ENCODE results near the gene RAB3IL1.

RAB3IL1 gene

DNA sequence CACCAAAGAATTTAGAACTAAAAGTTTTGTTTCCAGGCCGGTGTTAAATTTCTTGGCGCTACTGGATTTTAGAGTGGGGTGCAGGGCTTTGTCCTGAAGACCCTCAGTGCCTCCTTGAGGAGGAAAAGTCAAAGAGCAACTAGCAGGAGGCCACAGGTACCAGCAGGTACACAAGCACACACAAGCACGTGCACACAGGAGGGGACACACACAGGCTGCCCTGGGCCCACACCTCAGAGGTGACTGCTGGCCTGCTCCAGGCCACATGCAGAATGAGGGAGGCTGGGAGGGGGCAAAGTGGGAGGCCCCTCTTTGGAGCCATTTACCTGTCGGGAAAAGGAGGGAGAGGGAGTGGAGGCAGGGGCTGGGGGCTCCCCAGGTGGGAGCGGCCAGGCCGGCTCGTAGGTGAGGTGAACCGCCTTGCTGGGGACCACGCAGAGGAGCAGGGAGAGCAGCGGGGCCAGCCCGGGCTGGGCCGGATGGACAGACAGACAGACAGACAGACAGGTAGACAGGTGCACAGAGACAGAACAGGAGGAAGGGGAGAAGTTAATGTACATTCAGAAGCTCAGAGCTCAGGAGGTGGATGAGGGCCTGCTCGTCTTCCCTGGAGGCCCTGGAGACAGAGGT lies 12.2 kb downstream of the RAB3IL1 start:
- DNase-seq (ENCODE audit: low spot score), result no peak

DNA sequence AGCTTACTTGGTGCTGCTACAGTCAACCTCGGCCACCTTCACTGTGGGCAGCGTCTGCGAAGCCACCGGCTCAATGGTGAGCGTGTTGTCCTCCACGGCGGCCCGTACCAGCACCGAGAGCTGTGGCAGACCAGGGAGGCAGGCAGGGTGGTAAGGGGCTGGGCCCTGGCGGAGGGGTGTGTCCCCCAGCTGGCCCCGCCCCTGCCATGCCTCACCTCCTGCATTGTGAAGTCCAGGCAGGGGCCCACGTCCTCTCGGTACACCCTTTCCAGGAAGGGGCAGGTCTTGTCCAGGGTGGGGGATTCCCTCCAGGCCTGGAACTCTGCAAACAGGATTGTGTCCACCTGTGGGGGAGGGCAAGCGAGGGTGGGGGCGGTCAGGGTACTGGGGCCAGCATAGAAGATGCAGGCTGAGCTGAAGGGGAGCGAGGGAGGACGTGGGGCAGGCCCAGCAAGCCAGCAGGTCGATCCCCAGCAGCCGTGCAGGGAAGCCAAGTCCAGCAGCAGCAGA lies 12.8 kb downstream of the RAB3IL1 start:
- no peak for DNase-seq (ENCODE audit: low spot score)

DNA sequence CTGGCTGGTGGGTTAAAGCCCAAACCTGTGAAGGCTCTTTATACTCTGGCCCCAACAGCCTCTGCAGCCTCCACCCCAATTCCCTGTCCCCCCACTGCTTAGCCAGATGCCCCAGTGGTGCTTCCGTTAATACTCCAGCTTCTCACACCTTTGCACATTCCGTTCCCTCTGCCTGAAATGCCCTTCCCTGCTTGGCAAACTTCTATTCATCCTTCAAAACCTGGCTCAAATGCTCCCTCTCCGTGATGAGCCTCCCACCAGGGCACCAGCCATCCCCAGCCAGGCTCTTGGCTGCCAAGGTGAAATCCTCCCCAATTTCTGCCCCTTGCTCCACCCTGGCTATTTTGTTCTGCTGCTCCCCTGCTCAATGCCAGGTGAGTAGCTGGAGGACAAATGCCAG lies 13.5 kb downstream of the RAB3IL1 start:
- DNase-seq (ENCODE audit: low spot score), result no peak

DNA sequence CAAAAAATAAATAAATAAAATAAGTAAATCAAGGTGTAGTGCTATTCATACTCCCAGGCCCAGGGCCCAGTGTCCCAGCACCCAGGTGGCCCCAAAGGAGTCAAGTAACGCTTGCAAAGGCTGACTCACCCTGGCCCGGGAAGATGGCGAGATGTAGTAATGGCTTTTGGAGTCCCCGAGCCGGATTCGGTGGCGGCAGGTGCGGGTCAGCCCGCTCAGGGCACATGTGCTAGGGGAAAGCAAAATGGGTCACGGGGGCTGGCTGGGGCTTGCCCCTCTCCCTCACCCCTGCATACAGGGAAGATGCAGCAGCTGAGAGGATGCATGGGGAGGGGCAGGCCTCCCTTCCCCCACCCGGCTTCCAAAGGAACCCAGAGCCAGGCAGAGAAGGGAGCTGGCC lies 15.1 kb downstream of the RAB3IL1 start:
- no peak for DNase-seq (ENCODE audit: low spot score)

DNA sequence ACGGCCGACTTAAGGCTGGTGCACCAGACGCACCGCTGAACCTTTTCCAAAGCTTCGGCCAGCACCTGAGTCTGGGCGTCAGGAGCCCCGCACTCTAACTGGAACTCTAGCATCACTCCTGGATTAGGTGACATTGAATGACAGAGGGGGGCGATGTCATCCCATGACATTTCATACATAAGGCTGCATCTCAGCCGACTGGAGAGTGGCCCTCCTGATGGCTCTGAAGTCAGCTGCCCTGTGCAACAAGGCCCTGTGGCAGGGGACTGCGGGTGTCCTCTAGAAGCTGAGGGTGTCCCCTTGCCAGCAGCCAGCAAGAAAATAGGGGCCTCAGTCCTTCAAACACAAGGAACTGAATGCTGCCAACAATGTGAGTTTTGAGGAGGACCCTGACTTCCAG lies 16.0 kb downstream of the RAB3IL1 start:
- no peak for DNase-seq (ENCODE audit: low spot score)

DNA sequence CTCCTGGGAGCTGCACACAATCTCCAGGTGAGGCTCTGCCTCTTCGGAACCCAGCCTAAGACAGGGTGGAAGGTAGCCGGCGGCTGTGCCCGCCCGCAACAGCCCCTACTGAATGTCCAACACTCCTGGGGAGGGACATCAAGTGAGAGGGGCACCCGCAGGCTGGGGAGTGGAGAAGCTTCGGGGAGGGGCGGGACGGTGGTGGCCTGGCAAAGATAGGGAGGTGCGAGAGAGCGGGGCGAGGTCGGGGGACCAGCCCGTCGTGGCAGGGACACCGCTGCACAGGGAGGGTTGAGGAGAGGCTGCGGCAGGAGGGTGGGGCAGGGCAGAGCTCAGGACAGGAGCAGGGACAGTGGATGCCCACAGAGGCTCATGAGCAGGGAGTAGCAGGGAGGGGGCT lies 17.1 kb downstream of the RAB3IL1 start:
- no peak for DNase-seq (ENCODE audit: low spot score)

DNA sequence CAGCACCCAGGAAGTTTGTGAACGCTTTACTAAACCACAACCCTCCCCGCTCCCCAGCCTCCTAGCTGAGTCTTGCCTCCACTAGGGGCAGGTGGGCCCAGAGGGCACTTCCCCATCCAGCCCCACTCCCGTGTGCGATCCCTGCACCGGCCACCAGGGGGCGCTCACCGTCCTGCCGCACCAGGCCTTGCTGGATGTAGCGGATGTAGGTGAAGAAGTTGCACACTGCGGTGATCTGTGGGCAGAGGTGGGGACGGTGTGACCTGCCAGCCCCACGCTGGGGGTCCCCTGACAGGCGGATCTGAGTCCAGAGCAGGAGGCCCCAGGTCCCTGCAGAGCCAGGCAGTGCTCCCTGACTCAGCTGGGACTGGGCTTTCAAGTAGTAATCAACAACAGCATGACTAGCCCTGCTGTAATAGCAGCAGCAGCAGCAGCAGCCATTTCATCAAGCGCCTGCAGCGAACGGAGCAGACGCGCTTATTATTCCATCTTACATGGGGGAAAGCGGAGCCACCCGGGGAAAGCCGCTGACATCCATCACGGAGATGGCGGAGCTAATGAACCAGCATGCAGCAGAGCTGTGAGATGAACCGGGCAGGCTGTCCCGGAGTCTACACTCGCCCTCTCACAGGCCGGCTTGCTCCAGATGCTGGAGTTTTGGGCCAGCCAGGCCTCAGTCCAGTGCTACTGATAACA lies 18.1 kb downstream of the RAB3IL1 start:
- peak; percentile 93 for DNase-seq (ENCODE audit: low spot score)

DNA sequence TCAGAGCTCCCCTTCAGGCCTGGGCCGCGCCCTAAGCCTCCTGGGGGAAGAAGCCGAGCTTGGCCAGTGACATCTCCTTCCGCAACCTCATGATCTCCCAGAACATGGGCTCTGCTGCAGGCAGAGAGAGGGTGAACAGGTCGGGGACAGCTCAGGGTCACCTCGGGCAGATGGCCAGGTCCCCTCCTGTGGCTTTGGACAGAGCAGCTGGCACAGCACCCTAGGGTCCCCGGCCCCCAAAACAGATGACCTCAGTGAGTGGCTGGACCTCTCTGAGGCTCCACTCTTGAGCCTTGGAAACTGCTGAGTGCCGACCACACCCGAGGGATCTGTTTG lies 19.2 kb downstream of the RAB3IL1 start:
- DNase-seq (ENCODE audit: low spot score), result no peak

DNA sequence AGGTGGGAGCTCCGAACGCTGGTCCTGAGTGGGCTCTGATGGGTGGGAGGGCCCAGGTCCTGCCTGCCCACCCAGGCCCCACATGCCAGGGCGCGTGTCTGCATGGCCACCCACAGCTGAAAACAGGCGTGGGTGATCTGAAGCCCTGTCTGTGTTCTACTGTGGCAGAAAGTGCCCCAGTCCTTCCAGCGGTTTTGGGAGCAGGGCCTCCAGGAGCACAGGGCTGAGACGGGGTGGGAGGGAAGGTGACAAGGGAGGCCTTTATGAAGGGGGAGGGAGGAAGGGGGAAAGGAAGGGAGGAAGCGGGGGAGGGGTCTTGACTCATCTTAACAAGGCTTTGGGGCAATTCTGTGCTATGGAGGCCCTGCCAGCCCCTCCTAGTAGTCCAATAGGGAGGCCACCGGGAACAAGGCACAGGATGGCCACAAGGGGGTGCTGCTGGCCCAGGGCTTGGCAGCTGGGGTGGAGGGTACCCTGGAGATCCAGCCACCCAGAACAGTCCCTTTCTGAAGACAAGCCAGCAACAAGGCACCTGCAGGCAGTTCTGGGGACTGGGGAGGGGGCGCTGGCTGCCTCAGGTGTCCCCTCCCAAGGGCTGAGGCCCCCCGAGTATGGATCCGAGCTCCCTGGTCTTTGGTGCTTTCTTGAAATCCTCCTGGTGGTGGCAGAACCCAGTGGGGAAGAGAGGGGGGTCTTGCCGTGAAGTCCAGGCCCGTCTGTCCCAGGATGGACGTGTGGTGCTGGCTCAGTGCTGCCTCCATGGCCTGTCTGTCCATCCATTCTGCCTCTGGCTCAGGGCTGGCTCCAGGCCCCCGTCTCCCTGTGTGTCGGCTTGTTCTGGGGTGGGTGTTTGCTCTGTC lies 19.7 kb downstream of the RAB3IL1 start:
- peak; percentile 83 for DNase-seq (ENCODE audit: low spot score)

DNA sequence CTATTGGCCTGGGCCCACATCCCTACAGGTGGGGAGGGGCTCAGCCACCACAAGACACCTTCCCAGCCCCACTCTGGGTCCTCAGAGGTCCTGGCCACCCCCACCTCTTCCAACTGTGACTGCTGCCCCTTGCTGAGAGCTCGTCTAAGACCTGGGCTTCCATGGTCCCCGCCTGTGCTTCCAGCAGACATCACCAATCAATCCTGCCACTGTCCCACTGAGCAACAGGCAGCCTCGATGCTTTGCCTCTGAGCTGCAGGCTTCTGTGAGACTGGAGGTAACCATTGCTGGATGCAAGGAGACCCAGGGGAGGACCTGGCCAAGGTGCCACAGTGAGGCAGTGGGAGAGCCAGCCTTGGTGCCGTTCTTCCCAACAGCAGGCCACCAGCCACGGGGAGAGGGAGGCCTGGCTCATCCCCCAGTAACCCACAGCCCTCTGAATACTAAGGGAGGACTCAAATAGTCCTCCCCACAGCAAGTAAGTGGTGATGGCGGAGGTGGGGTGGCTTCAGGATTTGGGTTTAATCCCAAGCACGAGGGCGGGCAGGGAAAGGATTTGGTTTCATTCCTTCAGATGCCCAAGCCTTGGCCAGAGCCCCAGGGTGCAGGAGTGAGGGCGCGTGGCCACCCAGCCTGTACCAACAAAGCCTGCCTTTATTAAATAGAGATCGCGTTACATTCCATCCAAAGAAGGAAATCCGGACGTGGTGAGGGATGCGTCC lies 20.5 kb downstream of the RAB3IL1 start:
- DNase-seq (ENCODE audit: low spot score), result no peak

DNA sequence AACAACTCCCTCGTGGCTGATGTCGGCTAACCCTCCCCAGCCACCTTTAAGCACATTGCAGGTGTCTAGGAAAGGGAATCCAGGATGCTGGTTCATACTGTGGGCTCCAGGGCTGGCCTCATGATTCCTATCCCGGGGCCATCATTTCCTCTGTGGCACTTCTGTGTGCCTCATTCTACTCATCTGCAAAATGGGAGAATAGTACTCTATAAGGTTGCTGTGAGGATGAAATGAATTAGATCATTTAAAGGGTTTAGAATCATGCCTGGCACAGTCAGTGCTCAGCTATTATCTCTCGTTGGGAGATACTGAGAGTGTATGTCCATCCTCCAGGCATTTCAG lies 21.7 kb downstream of the RAB3IL1 start:
- DNase-seq (ENCODE audit: low spot score), result no peak

DNA sequence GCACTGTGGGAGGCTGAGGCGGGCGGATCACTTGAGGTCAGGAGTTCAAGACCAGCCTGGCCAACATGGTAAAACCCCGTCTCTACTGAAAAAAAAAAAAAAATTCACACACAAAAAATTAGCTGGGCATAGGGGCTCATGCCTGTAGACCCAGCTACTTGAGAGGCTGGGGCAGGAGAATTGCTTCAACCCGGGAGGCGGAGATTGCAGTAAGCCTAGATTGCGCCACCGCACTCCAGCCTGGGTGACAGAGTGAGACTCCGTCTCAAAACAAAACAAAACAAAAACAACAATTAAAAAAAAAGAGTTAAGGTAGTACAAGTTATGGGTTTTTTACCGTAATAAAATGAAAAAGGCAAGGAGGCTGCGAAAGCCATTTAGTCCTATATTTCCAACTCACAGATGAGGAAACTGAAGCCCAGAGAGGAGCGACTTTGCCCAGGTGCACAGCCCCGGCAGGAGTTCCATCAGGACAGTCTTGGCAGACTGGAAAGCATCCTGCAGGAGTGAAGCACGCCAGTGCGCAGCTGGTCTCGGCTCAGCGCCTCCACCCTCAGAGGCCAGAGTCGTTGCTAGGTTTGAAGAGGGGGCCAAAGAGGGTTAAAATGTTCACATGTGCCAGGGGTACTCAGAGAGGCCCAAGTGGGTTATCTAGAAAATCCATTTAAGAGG lies 22.2 kb downstream of the RAB3IL1 start:
- DNase-seq (ENCODE audit: low spot score), result no peak

DNA sequence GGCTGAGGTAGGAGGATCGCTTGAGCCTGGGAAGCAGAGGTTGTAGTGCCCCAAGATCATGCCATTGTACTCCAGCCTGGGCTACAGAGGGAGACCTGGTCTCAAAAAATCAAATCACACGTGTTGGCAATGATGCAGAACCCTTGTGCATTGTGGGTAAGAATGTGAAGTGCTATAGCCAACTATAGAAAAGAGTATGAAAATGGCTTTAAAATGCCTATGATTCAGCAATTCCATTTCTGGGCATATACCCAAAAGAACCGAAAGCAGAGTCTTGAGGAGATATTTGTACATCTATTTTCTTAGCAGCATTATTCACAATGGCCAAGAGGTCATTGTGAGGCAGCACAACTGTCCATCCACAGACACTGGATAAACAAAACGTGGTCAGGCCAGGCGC lies 23.4 kb downstream of the RAB3IL1 start:
- no peak for DNase-seq (ENCODE audit: low spot score)

DNA sequence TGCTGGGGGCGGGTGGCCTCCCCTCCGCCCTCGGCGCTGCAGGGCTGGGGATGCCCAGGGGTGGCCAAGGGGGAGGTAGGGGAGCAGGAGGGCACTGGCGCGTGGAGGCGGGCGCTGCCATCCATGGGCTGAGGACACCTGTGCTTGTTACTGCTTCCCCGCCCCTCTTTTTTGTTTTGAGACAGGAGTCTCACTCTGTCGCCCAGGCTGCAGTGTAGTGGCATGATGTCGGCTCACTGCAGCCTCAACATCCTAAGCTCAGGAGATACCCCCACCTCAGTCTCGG lies 25.3 kb downstream of the RAB3IL1 start:
- DNase-seq (ENCODE audit: low spot score), result no peak

DNA sequence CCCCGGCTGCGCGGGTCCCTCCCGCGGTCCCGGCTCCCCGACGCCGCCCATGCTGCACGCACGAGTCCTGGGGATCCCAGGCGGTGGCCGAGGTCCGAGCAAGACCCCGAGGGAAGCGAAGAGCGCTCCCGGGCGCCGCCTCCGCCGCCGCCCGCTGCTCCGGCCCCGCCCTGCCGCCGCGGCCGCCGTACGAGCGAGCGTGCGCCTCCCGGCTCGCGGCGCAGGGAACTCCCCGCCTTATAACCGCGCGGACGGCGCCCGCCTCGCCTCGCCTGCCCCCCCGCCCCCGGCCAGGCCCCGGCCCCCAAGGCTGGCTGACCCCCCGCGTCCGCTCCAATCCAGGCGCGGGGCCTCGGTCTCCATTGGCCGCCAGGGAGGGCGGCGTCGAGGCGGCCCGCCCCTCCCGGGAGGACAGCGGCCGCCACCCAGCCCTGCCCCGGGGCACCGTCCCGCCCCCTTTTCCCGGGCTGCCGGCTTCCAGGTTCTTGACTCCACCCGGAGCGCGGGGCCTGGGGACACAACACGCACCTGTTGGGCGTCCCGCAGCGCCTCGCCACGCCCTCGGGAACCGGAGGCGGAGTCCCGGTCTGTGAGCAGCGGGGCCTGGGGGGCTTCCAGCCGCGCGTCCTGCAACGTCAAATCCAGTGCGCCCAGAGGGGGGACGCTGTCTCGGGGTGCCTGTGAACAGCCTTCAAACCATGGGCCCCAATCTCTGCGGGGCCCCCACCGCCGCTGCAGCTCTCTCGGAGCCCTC lies 25.9 kb downstream of the RAB3IL1 start, which contains the start of gene FADS3:
Gene FADS3 (minus strand): TSS at position 215 of the 754 bp plus-strand sequence. CDS start 164 bp downstream, at position 51.
- DNase-seq (ENCODE audit: low spot score), result peak; percentile 38

DNA sequence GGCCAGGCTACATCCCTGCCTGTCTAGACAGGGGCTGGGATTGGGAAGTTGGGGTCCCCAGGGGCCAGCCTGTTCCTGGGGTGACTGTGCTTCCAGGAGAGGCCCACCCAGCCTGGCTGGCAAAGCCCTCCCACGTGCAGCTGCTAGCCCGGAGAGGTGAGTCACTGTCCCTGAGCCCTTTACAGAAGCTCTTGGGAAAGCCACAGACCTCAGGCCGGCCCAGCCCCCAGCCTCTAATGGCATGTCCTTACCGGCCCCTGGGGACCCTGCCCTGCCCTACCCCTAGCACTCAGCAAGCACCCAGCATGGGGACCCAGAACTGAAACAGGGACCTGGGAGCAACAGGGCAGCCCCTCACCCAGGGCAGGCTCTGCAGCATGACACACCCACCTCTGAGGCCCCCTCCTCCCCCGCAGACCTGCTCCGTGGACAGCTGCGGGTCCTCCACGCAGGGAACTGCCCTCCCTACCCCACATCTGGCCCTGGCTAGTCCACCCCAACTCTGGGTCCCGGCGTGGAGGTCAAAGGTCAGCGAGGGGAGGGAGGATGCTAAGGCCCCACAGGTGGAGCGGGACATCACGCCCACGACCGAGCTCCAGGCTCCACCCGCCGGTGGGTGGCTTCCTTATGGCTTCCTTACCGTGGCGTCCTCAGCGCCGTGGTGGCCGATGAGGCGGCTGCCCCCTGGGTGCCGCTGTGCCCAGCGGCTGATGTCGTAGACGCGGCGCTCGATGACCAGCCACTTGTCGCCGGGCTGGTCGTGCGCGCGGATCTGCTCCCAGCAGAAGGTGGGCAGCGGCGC lies 26.6 kb downstream of the RAB3IL1 start:
- DNase-seq (ENCODE audit: low spot score), result no peak

DNA sequence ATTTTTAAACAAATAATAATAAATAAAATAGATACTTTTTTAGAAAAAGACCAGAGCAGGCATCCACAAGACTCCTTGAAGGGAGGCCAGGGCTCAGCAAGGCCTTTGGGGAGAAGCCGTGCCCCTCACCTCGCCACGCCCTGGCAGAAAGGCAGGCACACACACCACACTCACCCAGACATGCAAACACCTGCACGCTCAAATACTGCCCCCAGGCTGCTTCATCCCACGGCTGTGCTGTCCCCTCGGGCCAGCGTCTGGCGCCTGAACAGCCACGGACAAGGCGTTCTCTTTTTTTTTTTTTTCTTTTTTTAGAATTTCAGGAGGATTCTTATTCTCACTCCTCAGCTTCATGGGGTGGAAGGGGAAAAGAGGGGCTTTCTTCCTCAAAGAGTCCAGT lies 27.5 kb downstream of the RAB3IL1 start:
- no peak for DNase-seq (ENCODE audit: low spot score)

DNA sequence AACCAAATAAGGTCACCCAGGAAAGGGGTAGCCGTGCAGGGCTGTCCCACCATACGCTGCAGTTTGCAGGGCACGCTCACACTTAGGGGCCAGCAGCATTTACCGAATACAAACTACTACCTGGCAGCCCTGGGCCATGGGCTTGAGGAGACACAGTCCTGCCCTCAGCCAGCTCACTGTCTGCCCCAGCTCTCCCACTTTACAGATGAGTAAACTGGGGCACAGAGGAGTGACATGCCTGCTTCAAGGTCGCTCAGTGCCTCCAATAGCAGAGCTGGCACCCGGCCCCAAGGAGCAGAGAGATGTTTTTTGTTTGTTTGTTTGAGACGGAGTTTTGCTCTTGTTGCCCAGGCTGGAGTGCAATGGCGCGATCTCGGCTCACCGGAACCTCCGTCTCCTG lies 28.8 kb downstream of the RAB3IL1 start:
- DNase-seq (ENCODE audit: low spot score), result no peak

DNA sequence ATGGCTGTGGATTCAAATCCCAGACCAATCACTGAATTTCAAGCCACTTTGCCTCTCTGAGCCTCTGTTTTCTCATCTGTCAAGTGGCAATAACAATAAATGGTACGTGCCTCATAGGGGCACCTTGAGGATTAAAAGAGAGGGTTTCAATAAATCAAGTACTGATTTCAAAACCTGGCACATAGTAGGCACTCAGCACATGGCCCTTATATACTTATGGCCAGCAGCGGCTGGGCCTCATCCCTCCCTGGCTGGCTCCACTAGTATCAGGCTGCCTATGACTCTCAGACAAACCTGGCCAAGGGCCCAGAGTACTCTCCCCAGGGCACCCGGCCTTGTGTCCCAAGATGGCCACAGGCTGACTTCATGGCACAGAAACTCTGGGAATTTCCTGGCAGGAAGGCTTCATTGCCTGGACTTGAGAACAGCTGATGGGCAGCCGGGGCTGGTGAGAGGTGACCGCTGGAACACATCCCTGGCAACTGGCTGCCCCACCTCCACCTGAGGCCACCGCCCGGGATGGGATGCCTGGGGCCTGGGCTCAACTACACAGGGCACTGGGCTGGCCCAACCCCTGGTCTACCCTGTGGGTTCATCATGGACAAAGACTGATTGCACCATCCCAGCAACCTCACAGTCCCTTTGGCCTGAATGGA lies 29.4 kb downstream of the RAB3IL1 start:
- DNase-seq (ENCODE audit: low spot score), result no peak

DNA sequence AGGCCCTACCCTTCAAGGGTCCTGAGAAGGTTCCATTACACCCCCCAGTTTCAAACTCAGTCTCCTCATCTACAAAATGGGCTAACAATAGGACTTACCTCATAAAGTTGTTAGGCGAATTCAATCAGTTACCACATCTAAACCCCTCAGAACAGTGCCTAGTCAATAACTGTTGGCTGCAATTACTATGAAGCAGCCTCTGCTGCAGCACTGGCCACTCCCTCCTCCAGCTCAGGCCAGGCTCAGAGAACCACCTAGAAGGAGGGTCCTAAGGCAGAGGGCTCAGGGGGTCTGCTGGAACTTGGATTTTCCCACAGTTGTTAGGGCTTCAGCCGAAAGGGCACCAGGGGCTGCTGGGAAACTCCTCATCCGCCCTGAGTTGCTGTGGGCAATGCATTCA lies 30.7 kb downstream of the RAB3IL1 start:
- DNase-seq (ENCODE audit: low spot score), result no peak
